ENCODE results near the gene SCIMP. TPM values are rescaled to one million over a fixed set of nuclear protein-coding genes. Genes with fewer than 3 reads are reported as not detected.

Gene SCIMP
- total and polyA plus RNA-seq, 9 donors = 0.45 to 8.3 (median 1.3) TPM

DNA sequence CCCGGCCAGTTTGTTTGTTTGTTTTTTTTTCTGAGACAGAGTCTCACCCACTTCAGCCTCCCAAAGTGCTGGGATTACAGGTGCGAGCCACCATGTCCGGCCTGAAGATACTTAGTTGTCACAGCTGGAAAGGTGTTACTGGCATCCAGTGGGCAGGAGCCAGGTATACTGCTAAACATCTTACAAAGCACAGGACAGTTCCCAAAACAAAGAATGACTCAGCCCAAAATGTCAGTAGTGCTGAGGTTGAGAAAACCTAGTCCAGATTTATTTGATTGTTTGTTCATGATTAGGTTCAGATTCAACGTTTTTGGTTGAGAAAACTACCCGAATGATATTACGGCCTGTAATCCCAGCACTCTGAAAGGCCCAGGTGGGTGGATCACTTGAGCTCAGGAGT, 28.8 kb upstream of the SCIMP start:
- WGBS, 3 donors = 93 to 94% (median 93%) methylated on average over 6 of the region's 6 CpGs
- DNase-seq = no peak
- H3K4me3 ChIP-seq = no peak overlapping the region
- TF ChIP-seq POLR2A (IDR thresholded peaks at IDR 0.05) = no peak
- no peak for TF ChIP-seq CTCF (IDR thresholded peaks at IDR 0.05)
- no peak for TF ChIP-seq EP300 (IDR thresholded peaks at IDR 0.05)
- no peaks in the 10 kb centered on the region for H3K36me3 ChIP-seq
- H3K27ac ChIP-seq = no peak overlapping the region
- no peaks in the 10 kb centered on the region for H3K4me1 ChIP-seq (ENCODE audit: insufficient read depth)
- no peaks in the 10 kb centered on the region for H3K9me3 ChIP-seq
- H3K27me3 ChIP-seq = no peaks in the 10 kb centered on the region
- intact Hi-C loops (cut with DNase I) = no loop called here

DNA sequence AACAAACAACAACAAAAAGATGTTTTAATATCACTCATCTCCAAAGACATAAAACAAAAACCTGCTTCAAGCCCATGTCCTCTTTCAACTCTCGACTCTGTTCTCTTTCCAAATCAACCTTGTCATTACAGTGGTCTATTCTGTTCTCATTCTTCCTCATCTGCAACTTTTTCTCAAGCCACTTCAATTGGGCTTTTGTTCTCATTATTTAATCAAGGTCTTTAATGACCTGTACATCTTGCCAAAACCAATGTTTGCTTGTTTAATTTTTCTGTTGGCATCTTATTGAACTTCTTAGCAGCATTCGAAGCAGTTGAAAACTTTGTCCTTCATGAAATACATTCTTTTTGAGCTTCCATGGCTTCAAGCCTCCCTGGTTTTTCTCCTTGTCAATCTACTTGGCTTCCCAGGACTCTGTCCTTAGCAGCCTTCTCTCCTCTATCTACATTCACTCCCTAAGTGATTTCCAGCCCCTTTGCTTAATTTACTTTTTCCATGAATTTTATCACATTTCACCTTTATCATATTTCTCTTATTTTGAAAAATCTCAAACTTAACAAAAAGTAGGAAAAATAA, 27.8 kb upstream of the SCIMP start:
- TF ChIP-seq CTCF (IDR thresholded peaks at IDR 0.05) (no peak), EP300 (IDR thresholded peaks at IDR 0.05) (no peak), POLR2A (IDR thresholded peaks at IDR 0.05) (no peak)
- Histone ChIP-seq H3K4me1 (ENCODE audit: insufficient read depth) (no peaks in the 10 kb centered on the region), H3K4me3 (no peak overlapping the region), H3K27me3 (no peaks in the 10 kb centered on the region), H3K36me3 (no peaks in the 10 kb centered on the region), H3K27ac (no peak overlapping the region), H3K9me3 (no peaks in the 10 kb centered on the region)
- DNase-seq = no peak
- intact Hi-C loops (cut with DNase I) = no loop called here
- WGBS, 3 donors = 50 to 64% (median 54%) methylated on average over 2 of the region's 2 CpGs

DNA sequence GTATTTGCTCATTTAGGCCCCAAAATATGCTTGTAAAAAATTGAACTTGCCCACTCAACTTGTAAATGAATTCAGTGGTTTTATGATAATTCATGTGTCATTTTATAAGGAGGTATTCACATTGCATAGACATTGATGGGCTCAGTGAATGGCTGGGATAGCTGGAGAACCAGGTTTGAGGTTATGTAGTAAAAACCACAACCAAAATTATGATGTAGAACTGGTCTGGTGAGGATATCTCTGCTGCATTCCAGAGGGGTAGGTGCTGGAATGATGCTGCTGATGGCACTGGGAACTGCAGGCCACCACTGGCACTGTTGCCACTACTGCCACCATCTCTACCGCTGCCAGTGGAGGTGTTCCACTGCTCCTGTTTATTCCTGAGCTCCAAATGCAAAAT, 25.9 kb upstream of the SCIMP start:
- intact Hi-C loops (cut with DNase I) = no loop called here
- Histone ChIP-seq H3K27me3 (no peaks in the 10 kb centered on the region), H3K4me3 (no peak overlapping the region), H3K36me3 (no peaks in the 10 kb centered on the region), H3K27ac (no peak overlapping the region), H3K4me1 (ENCODE audit: insufficient read depth) (no peaks in the 10 kb centered on the region), H3K9me3 (no peaks in the 10 kb centered on the region)
- 86 to 92% (median 92%) methylated on average over 1 of the region's 1 CpG for WGBS, 3 donors
- DNase-seq = no peak
- TF ChIP-seq EP300 (IDR thresholded peaks at IDR 0.05) = no peak
- no peak for TF ChIP-seq POLR2A (IDR thresholded peaks at IDR 0.05)
- no peak for TF ChIP-seq CTCF (IDR thresholded peaks at IDR 0.05)

GRCh38 chr17:5257124-5257523, 22.5 kb upstream of the SCIMP start:
- Histone ChIP-seq H3K4me3 (no peak overlapping the region), H3K36me3 (no peaks in the 10 kb centered on the region), H3K27me3 (no peaks in the 10 kb centered on the region), H3K4me1 (ENCODE audit: insufficient read depth) (no peaks in the 10 kb centered on the region), H3K27ac (no peak overlapping the region), H3K9me3 (no peaks in the 10 kb centered on the region)
- intact Hi-C loops (cut with DNase I) = no loop called here
- DNase-seq = no peak
- WGBS, 3 donors = 83 to 88% (median 87%) methylated on average over 5 of the region's 5 CpGs
- TF ChIP-seq EP300 (IDR thresholded peaks at IDR 0.05) (no peak), CTCF (IDR thresholded peaks at IDR 0.05) (no peak), POLR2A (IDR thresholded peaks at IDR 0.05) (no peak)

Measured in ovary (tissue), 9 donors.